ENCODE data around the gene GAS2. TPM values are rescaled to one million over a fixed set of nuclear protein-coding genes. Genes with fewer than 3 reads are reported as not detected.

The GAS2 gene
- total and polyA plus RNA-seq, 2 donors (not counting 3 experiments of a cell fraction or from before 2014, with no cell fraction given), result 0.54 to 0.88 TPM

GRCh38 chr11:22659783-22660182 lies 6.6 kb upstream of the GAS2 start:
- Histone ChIP-seq H3K9ac (replicated peaks; ENCODE audit: extremely low read depth, insufficient read depth, low read length) (no peak overlapping the region), H3K27me3 (ENCODE audit: control insufficient read depth in 2 of 2, insufficient read depth in 2 of 2, low read length in 2 of 2) (peaks cover 4 to 15% of the 10 kb centered on the region in 2 experiments), H3K79me2 (ENCODE audit: control insufficient read depth, insufficient read depth, low read length) (no peaks in the 10 kb centered on the region), H3K4me2 (ENCODE audit: insufficient read depth, low read length) (no peak overlapping the region), H2AFZ (ENCODE audit: low read depth, low read length) (no peak overlapping the region), H4K20me1 (replicated peaks; ENCODE audit: control insufficient read depth, extremely low read depth, insufficient read depth, low read length) (no peaks in the 10 kb centered on the region), H3K27ac (ENCODE audit: insufficient read depth, low read depth, low read length) (no peak overlapping the region), H3K9me1 (replicated peaks; ENCODE audit: control insufficient read depth, extremely low read depth, insufficient read depth, low read length) (no peaks in the 10 kb centered on the region), H3K4me1 (ENCODE audit: control insufficient read depth, extremely low read depth, insufficient read depth, low read length) (no peaks in the 10 kb centered on the region), H3K36me3 (ENCODE audit: control insufficient read depth in 2 of 2, extremely low read depth in 1 of 2, insufficient read depth in 2 of 2, low read length in 2 of 2) (no peaks in the 10 kb centered on the region), H3K4me3 (replicated peaks in 1 of 3; ENCODE audit: insufficient read depth in 1 of 3, low read depth in 1 of 3, low read length in 3 of 3) (no peak overlapping the region), H3K9me3 (replicated peaks; ENCODE audit: control insufficient read depth, insufficient read depth, low read length) (no peaks in the 10 kb centered on the region)
- ChIA-PET POLR2A (no interaction called here), CTCF (interaction anchor here (1.0 to 1.1 kb wide), 2 partner anchors 11 to 71 kb away, joined by 3 to 4 read pairs; no protein-coding TSS in a partner anchor)
- no peak for FAIRE-seq
- TF ChIP-seq MYC (IDR thresholded peaks at IDR 0.05; ENCODE audit: low read depth, low read length) (no peak), MAX (IDR thresholded peaks at IDR 0.05; ENCODE audit: insufficient read depth, insufficient read length) (no peak), CTCF (IDR thresholded peaks at IDR 0.05; ENCODE audit: extremely low read depth in 1 of 2, insufficient read depth in 1 of 2, low read depth in 1 of 2, low read length in 2 of 2) (no peak), POLR2AphosphoS5 (IDR thresholded peaks at IDR 0.05; ENCODE audit: insufficient read depth, low read depth, low read length) (no peak), EZH2 (IDR thresholded peaks at IDR 0.05; ENCODE audit: borderline replicate concordance, low read depth, low read length, severe bottlenecking) (no peak), FOS (IDR thresholded peaks at IDR 0.05; ENCODE audit: borderline replicate concordance, insufficient read depth, low read length) (no peak), JUN (IDR thresholded peaks at IDR 0.05; ENCODE audit: borderline replicate concordance, insufficient read depth, insufficient read length, low read depth) (no peak), GATA2 (IDR thresholded peaks at IDR 0.05; ENCODE audit: insufficient read depth, insufficient read length, low read depth, low read length) (no peak), POLR2A (IDR thresholded peaks at IDR 0.05; ENCODE audit: low read depth, low read length) (no peak)
- no peak for DNase-seq (ENCODE audit: low read depth, low spot score)
- no TSS peak for BruUV-seq (replicated peaks)
- intact Hi-C loops (cut with micrococcal nuclease), result no loop called here
- dilution Hi-C loops (cut with MboI; ENCODE audit: extremely low pct_ligation_motif_present, low sequenced_read_pairs), result no loop called here
